Omental fat pad (tissue), 4 donors: ENCODE measurements around the gene IFITM5. TPM values are rescaled to one million over a fixed set of nuclear protein-coding genes. Genes with fewer than 3 reads are reported as not detected.
"Not testable (repeated sequence)": the region's sequence is repeated elsewhere in the genome, so short reads cannot be mapped to it uniquely, and the experiment has no call there.

Experiments used
- ATAC-seq: fragments of 150-250 bp; one replicate; pipeline ENCODE4 v1.9.1; 2016; ENCODE audit warnings: mild to moderate bottlenecking, moderate library complexity; ENCODE audit not compliant: low FRiP score
- DNase-seq: peaks from one replicate; pipeline ENCODE4 v3.0.0-alpha.2; 2019; ENCODE audit warnings: low spot score
- CTCF ChIP-seq, 3 donors: fragments of 450-650 bp; IDR thresholded peaks; one replicate each; pipeline ENCODE4 v1.5.1; 2016 to 2017; ENCODE audit warnings: antibody characterized with exemption in 3 of 3, mild to moderate bottlenecking in 3 of 3, moderate library complexity in 2 of 3
- total RNA-seq, 4 donors: library from RNA; depleted of rRNA; stranded (reverse); fragments of >200 nt; gene quantifications; one replicate each; pipeline ENCODE4 v1.1.0, GENCODE V29; 2016

The IFITM5 gene
- total RNA-seq, 4 donors from 2014 or later = not detected

DNA sequence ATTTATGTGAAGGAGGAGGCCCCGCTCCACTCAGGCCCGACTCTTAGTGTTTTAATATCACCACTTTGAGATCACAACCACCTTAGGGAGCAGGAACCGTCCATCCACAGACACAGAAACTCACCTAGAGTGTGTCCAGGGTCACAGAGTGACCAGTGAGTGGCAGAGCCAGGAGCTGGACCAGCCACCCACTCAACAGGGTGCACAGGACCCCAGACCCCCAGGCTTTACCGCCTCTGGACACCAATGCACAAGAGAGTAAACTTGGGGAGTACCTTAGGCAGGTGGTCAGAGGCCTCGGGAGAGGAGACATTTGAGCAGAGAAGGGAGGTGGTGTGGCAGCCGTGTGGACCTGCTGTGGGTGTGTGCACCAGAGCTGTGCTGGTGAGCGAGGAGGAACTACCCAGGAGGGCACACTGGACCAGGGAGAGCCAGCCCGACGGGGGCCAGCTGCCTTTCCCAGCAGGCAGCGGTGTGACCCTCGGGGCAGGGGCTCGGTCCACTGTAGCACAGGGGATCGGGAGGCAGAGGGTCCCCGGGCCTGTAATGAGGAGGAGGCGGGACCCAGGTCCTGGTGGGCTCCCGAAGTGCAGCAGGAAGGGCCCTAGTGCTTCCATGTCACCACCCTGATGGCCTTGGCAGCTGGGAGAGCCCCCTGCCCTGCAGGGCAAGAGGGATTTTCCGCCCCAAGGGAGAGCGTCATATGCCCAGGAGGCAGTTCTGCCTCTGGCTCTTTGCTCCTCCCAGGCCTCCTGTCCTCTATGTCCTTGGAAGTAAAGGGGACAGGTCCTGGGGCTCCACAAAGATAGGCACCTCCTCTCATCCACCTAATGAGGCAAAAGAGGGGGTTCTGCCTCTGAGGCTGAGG is 28.6 kb downstream of the IFITM5 start:
- no peak for ATAC-seq
- TF ChIP-seq CTCF (IDR thresholded peaks at IDR 0.05) = no peak
- DNase-seq = no peak

DNA sequence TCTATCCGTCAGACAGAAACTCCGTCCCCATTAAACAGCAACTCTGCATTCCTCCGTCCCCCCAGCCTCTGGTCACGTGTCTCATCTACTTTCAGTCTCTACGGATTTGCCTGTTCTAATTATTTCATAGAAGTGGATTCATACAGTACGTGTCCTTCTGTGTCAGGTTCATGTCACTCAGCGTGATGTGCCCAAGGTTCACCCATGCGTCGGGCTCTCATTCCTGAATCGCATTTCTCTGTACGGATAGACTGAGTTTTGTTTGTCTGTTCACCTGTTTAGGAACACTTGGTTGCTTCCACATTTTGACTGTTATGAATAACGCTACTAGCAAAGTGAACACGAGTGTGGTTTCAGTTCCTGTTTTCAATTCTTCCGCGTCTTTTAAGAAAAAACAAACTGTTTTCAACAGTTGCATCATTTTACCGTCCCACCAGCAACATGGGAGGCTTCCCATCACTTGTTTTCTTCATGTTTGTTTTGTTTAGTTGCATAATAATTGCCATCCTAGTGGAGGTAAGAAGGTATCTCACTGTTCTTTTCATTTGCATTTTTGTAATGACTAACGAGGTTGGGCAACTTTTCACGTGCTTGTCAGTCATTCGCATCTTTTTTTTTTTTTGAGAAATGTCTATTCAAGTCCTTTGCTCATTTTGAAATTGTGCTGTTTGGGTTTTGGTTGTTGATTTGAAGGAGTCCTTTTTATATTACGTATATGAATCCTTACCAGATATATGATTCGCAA is 30.0 kb downstream of the IFITM5 start:
- ATAC-seq (peak; percentile 26), DNase-seq (no peak)
- TF ChIP-seq CTCF (IDR thresholded peaks at IDR 0.05) = no peak

- DNase-seq = not testable (repeated sequence)
- ATAC-seq = peak; percentile 53
Observed at GRCh38 chr11:268716-269145, 30.6 kb downstream of the IFITM5 start.

- ATAC-seq (no peak), DNase-seq (no peak)
- no peak for TF ChIP-seq CTCF (IDR thresholded peaks at IDR 0.05)
Observed at GRCh38 chr11:267491-267994, 31.8 kb downstream of the IFITM5 start.

DNA sequence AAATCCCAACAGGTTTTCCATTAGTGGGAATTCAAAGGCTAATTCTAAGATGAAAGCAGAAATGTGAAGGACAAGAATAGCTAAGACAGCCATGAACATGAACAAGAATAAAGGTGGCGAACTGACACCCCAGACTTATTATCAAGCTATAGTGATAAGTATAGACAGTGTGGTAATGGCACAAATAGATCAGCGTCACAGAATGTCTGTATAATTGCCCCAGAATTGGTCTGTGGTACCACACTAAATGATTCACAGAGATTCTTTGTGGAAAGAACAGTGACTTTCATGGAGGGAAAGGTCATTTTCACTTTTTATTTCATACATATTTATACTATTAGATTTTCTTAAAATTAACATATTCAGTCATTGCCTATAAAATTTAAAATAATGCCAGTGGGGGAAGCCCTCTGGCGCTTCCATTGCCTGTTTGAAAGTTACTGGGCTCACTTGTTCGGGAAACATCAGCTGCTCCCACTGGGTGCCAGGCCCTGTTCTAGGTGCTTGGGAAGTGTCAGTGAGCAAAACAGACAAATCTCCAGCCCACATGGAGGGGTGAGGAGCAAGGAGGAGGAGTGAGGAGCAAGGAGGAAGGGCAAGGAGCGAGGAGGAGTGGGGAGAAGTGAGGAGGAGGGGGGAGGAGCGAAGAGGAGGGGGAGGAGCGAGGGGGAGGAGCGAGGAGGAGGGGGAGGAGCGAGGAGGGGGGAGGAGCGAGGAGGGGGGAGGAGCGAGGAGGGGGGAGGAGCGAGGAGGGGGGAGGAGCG is 32.5 kb downstream of the IFITM5 start:
- DNase-seq (no peak), ATAC-seq (no peak)
- TF ChIP-seq CTCF (IDR thresholded peaks at IDR 0.05) = no peak

DNA sequence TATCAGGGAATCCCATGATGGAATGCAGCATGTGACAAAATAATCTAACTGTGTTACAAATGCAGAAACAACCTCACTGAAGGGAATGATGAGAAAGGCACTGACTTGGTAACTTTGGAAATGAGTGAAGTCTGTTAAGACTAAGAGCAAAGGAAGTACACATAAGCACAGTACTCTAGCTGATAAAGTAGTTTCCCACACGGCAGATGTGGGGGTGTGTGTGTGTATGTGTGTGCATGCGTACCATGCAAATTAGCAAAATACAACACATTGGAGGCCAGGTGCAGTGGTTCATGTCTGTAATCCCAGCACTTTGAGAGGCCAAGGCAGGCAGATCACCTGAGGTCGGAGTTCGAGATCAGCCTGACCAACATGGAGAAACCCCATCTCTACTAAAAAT is 37.7 kb downstream of the IFITM5 start:
- TF ChIP-seq CTCF (IDR thresholded peaks at IDR 0.05) = no peak
- ATAC-seq (no peak), DNase-seq (no peak)

- no peak for TF ChIP-seq CTCF (IDR thresholded peaks at IDR 0.05)
- ATAC-seq (no peak), DNase-seq (no peak)
Observed at GRCh38 chr11:259413-259812, 39.9 kb downstream of the IFITM5 start.
